AG09319 (cell line): ENCODE results near the gene DPP10.

Experiments
- DNase-seq: peaks from one replicate; pipeline ENCODE4 v3.0.0-alpha.2; 2010; ENCODE audit warnings: low read depth; ENCODE audit errors: extremely low read depth
- CTCF ChIP-seq: IDR thresholded peaks from 2 replicates; pipeline ENCODE4 v1.5.1; 2011; ENCODE audit warnings: low read depth, mild to moderate bottlenecking, inconsistent platforms, low read length, moderate library complexity

The DPP10 gene

GRCh38 chr2:114769110-114769509 is 326.7 kb downstream of the DPP10 start:
- no peak for TF ChIP-seq CTCF
- DNase-seq, result no peak

DNA sequence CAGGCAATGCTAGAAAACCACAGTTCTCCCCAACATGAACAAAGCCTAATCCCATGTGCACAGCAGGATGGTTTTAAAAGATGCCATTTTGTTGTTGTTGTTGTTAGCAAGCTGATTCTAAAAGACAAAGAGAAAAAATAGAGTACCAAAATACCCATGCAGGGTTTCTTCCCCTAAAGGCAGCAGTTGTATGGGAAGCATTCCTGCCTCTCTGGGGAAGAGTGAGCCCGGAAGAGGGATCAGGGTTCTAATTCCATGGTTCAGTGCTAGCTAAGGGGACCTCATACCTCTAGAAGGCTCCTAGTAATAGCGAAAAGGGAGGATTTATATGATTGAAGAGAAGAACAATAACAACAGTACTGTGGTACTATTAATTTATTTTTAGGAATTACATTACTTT is 327.6 kb downstream of the DPP10 start:
- TF ChIP-seq CTCF, result no peak
- no peak for DNase-seq

- no peak for TF ChIP-seq CTCF
- DNase-seq, result no peak
Observed at GRCh38 chr2:114784046-114784445, 341.6 kb downstream of the DPP10 start.

DNA sequence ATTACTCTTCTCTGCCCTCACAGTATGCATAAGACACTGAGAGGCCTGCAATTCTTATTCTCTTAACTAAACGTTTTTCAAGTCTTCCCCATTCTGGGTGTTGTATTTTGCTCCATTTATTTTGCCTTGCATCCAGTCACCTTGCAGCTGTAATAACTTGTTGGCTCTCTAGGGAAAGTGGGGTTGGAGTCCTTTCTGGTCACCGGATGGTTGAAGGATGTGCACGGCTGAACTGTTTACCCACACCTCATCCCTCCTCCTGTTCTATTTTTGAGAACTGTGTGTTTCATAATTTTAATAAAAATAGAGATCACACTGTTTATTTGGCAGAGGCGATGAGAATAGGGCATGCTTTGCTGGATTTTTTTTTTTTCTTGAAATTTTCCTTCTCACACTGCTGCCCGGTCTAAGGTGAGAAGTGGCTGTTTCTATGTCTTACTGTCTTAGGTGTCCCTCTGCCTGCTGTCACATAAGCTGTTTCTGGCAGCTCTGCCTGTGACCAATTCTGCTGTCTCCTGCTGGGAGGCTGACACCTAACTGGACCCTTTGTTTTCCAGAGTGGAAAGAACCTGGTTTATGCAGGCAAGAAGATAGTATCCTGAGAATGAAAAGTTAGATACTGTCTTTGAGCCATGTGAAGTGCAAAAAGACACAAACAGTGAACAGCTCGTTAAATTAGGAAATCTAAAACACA is 342.6 kb downstream of the DPP10 start:
- TF ChIP-seq CTCF, result no peak
- no peak for DNase-seq

DNA sequence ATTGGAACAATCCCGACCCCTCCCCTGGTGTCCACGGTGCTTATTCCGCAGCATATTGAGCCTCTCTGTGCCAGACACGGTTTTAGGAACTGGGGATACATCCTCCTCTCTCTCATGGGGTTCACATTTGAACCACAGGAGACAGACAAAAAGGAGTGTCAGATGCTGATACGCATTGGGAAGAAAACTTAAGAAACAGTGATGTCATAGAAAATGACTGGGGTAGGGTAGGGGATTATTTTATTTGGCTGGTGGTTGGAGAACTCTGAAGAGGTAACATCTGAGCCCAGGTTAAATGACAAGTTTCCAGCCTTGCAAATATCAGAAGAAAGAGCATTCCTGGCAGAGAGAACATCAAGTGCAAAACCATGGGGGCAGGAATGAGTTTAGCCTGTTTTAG is 344.5 kb downstream of the DPP10 start:
- TF ChIP-seq CTCF, result no peak
- no peak for DNase-seq

GRCh38 chr2:114787486-114787885 is 345.0 kb downstream of the DPP10 start:
- no peak for DNase-seq

GRCh38 chr2:114789989-114790388 is 347.5 kb downstream of the DPP10 start:
- no peak for TF ChIP-seq CTCF
- no peak for DNase-seq

More at GRCh38 chr2:114787486-114787885, 345.0 kb downstream of the DPP10 start:
- TF ChIP-seq CTCF, result no peak
